AG09319 (cell line): ENCODE measurements around the gene SORBS1.

ENCODE experiments used
- DNase-seq: peaks from one replicate; pipeline ENCODE4 v3.0.0-alpha.2; 2010; ENCODE audit warnings: low read depth; ENCODE audit errors: extremely low read depth
- CTCF ChIP-seq: IDR thresholded peaks from 2 replicates; pipeline ENCODE4 v1.5.1; 2011; ENCODE audit warnings: low read depth, mild to moderate bottlenecking, inconsistent platforms, low read length, moderate library complexity

SORBS1 gene

DNA sequence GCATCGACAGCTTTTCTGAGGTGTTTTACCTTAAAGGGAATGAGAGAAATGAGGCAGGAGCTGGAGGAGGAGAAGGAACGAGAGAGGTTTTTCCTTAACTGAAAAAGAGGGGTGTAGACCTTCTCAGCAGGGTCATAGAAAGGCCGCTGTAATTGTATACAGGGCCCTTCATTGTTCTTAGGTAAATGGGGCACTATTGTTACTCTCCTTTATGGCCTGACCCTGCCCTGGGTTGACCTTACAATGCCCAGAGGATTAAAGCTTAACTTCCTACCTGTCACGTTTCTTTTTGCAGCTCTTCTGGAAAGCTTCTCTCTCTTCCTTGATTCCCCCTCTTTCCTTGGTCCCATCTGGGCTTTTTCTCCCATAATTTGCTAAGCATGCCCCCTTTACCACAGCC, 256.7 kb downstream of the SORBS1 start:
- no peak for TF ChIP-seq CTCF
- no peak for DNase-seq

DNA sequence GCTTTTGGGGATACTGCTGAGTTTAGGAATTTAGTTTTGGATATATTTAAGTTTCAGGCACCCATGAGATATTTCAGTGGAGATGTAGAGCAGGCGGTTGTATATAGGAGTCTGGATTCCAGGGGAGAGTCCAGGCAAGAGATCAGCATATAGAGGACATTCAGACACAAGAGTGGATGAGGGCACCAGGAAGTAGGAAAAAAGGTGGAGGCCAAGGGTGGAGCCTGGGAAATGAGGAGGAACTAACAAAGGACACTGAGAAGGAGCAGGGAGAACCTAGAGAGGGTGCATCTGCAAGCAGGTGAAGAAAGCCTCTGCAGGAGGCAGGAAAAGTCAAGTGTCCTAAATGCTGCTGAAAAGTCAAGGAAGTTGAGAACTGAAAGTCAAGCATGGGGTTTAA, 257.2 kb downstream of the SORBS1 start:
- DNase-seq: no peak
- no peak for TF ChIP-seq CTCF

DNA sequence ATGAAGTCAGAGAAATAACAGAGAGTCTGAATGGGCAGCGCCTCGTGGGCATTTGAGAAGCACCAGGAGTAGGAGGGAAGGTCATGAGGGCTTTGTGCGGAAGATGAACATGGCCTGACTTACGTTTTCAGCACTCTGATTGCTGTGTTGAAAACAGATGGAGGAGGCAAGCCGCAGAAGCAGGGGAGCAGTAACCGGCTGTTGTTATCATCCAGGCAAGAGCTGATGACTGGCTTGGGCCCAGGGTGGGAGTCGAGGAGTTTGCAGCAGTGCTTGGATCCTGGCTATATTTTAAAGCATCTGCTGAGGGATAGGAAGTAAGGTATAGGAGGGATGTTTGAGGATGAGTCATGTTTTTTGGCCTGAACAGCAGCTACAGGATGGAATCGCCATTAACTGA, 257.6 kb downstream of the SORBS1 start:
- TF ChIP-seq CTCF: no peak
- DNase-seq: no peak

- no peak for TF ChIP-seq CTCF
- no peak for DNase-seq
Measured at GRCh38 chr10:95300022-95300539, 261.1 kb downstream of the SORBS1 start.

DNA sequence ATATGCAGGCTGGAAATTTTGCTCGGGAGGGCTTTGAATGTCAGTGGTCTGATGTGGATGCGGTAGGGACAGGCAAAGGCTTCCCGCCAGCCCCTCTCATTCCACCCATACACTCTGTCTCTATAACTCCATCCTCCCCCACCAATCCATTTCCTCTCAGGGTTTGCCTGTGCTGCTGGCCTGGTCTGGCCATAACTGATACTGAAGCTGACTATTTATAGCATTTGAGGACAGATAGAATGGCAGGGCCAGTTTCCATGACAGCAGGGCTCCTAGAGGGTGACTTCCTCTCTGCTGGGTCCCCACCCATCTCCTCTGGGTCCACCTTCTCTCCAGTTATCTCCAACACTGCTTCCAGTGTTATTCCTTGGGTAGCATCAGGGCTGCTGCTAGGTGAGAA, 263.8 kb downstream of the SORBS1 start:
- no peak for DNase-seq
- no peak for TF ChIP-seq CTCF

DNA sequence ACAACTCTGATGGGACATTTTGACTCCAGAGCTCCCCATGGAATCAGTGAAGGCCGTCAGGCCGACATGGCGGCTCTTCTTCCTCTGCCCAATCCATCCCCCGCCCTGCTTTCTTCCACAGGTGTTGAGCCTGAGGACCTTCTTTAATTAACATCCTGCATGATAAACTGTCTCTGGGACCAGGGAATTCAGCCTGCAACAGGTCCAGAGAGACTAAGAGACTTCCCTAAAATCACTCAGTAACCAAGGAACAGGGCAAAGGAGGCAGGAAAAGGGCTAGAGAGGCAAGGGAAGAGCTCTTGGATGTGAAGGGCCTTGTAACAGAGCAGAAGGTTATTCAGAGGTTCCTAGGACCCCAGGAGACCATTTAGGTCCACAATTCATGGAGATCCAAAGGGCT, 264.4 kb downstream of the SORBS1 start:
- no peak for TF ChIP-seq CTCF
- DNase-seq: no peak

- no peak for DNase-seq
- no peak for TF ChIP-seq CTCF
Measured at GRCh38 chr10:95295031-95295755, 266.0 kb downstream of the SORBS1 start.
